ENCODE results near the gene TRMO.
A peak's percentile ranks its signal among the peaks of the same experiment; 100 is the strongest.
"Not testable (repeated sequence)": the region's sequence is repeated elsewhere in the genome, so short reads cannot be mapped to it uniquely, and the experiment has no call there.

TRMO gene

GRCh38 chr9:97959585-97959984 lies 37.3 kb upstream of the TRMO start:
- Histone ChIP-seq H3K27ac (no peak overlapping the region), H3K36me3 (ENCODE audit: control insufficient read depth, insufficient read depth, low read length) (no peaks in the 10 kb centered on the region), H3K9ac (no peak overlapping the region), H3K27me3 (ENCODE audit: control insufficient read depth, insufficient read depth, low read length) (no peaks in the 10 kb centered on the region), H3K9me3 (ENCODE audit: control insufficient read depth, low read length) (no peaks in the 10 kb centered on the region), H3K4me1 (no peaks in the 10 kb centered on the region), H2AFZ (no peak overlapping the region), H3K79me2 (no peaks in the 10 kb centered on the region), H3K4me2 (ENCODE audit: low read length) (no peak overlapping the region), H3K4me3 (ENCODE audit: low read depth, low read length) (no peak overlapping the region)
- TF ChIP-seq, protein P1, sequence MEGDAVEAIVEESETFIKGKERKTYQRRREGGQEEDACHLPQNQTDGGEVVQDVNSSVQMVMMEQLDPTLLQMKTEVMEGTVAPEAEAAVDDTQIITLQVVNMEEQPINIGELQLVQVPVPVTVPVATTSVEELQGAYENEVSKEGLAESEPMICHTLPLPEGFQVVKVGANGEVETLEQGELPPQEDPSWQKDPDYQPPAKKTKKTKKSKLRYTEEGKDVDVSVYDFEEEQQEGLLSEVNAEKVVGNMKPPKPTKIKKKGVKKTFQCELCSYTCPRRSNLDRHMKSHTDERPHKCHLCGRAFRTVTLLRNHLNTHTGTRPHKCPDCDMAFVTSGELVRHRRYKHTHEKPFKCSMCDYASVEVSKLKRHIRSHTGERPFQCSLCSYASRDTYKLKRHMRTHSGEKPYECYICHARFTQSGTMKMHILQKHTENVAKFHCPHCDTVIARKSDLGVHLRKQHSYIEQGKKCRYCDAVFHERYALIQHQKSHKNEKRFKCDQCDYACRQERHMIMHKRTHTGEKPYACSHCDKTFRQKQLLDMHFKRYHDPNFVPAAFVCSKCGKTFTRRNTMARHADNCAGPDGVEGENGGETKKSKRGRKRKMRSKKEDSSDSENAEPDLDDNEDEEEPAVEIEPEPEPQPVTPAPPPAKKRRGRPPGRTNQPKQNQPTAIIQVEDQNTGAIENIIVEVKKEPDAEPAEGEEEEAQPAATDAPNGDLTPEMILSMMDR (IDR thresholded peaks at IDR 0.05), result no peak

GRCh38 chr9:97958812-97959511 lies 36.7 kb upstream of the TRMO start:
- no peaks in the 10 kb centered on the region for H3K79me2 ChIP-seq
- H2AFZ ChIP-seq, result no peak overlapping the region
- H3K36me3 ChIP-seq (ENCODE audit: control insufficient read depth, insufficient read depth, low read length), result no peaks in the 10 kb centered on the region
- TF ChIP-seq, protein P1 (IDR thresholded peaks at IDR 0.05), result no peak
- no peak overlapping the region for H3K4me2 ChIP-seq (ENCODE audit: low read length)
- H3K4me3 ChIP-seq (ENCODE audit: low read depth, low read length), result no peak overlapping the region
- no peak overlapping the region for H3K9ac ChIP-seq
- no peaks in the 10 kb centered on the region for H3K27me3 ChIP-seq (ENCODE audit: control insufficient read depth, insufficient read depth, low read length)
- no peak overlapping the region for H3K27ac ChIP-seq
- H3K9me3 ChIP-seq (ENCODE audit: control insufficient read depth, low read length), result no peaks in the 10 kb centered on the region
- no peaks in the 10 kb centered on the region for H3K4me1 ChIP-seq

DNA sequence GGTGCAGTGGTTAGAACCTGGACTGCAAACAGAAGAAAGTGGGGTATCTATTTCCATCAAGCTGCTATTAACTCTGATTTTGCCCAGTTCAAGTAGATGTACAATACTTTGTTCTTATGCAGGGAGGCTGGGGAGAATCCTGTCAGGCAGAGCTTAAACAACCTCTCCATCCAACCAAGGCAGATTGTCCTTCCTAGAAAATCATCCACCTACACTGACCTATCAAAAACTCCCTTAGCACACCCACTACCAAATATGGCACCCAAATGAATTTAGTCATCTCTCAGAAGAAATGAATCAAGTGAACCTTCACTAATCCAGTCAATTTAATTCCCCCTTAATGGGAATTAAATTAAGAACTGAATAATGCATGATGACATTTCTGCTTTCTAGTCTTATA lies 34.0 kb upstream of the TRMO start:
- Histone ChIP-seq H3K4me3 (ENCODE audit: low read depth, low read length) (no peak overlapping the region), H3K9ac (no peak overlapping the region), H2AFZ (no peak overlapping the region), H3K4me2 (ENCODE audit: low read length) (no peak overlapping the region), H3K27ac (no peak overlapping the region), H3K79me2 (no peaks in the 10 kb centered on the region), H3K9me3 (ENCODE audit: control insufficient read depth, low read length) (no peaks in the 10 kb centered on the region), H3K27me3 (ENCODE audit: control insufficient read depth, insufficient read depth, low read length) (no peaks in the 10 kb centered on the region), H3K36me3 (ENCODE audit: control insufficient read depth, insufficient read depth, low read length) (no peaks in the 10 kb centered on the region), H3K4me1 (no peaks in the 10 kb centered on the region)
- TF ChIP-seq, protein P1 (IDR thresholded peaks at IDR 0.05), result no peak

DNA sequence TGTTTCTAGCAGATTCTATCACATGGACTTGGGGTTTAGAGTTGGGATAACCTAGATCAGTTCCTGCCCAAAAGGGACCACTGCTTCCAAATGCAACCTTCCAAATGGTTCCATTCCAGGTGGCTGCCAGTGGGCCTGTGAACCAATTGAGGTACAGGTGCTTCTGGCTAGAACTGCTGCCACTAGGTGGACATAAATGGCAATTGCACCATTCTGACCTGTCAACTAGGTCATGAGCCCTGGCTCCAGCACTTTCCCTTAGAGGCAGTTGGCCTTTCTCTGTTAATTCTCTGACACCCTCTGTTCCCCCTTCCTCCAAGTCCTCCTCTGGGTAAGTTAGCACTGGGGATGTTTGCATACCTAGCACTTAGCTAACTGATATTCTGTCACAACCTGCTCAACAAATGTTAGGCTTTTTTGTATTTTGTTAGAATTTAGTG lies 32.3 kb upstream of the TRMO start:
- Histone ChIP-seq H3K27ac (no peak overlapping the region), H3K27me3 (ENCODE audit: control insufficient read depth, insufficient read depth, low read length) (no peaks in the 10 kb centered on the region), H3K36me3 (ENCODE audit: control insufficient read depth, insufficient read depth, low read length) (no peaks in the 10 kb centered on the region), H2AFZ (no peak overlapping the region), H3K79me2 (no peaks in the 10 kb centered on the region), H3K4me3 (ENCODE audit: low read depth, low read length) (no peak overlapping the region), H3K4me2 (ENCODE audit: low read length) (no peak overlapping the region), H3K9ac (no peak overlapping the region), H3K4me1 (no peaks in the 10 kb centered on the region), H3K9me3 (ENCODE audit: control insufficient read depth, low read length) (no peaks in the 10 kb centered on the region)
- TF ChIP-seq, protein P1 (IDR thresholded peaks at IDR 0.05), result peak; percentile 45

DNA sequence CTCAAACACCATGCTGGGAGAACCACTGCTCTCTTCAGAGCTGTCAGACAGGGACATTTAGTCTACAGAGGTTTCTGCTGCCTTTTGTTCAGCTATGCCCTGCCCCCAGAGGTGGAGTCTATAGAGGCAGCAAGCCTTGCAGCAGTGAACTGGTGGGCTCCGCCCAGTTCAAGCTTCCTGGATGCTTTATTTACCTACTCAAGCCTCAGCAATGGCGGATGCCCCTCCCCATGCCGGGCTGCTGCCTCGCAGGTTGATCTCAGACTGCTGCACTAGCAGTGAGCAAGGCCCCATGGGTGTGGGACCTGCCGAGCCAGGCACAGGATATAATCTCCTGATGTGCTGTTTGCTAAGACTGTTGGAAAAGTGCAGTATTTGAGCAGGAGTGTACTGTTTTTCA lies 28.6 kb upstream of the TRMO start:
- H3K4me2 ChIP-seq (ENCODE audit: low read length); H3K9ac ChIP-seq: not testable (repeated sequence)

GRCh38 chr9:97947094-97947493 lies 24.8 kb upstream of the TRMO start:
- not testable (repeated sequence) for H3K4me3 ChIP-seq (ENCODE audit: low read depth, low read length); H3K4me1 ChIP-seq; H3K36me3 ChIP-seq (ENCODE audit: control insufficient read depth, insufficient read depth, low read length); H3K9ac ChIP-seq; H3K27ac ChIP-seq; H3K4me2 ChIP-seq (ENCODE audit: low read length); H3K9me3 ChIP-seq (ENCODE audit: control insufficient read depth, low read length); H3K79me2 ChIP-seq; H3K27me3 ChIP-seq (ENCODE audit: control insufficient read depth, insufficient read depth, low read length); H2AFZ ChIP-seq

More for the DNA sequence above, 28.6 kb upstream of the TRMO start:
- H3K79me2 ChIP-seq; H3K4me1 ChIP-seq; H2AFZ ChIP-seq; H3K36me3 ChIP-seq (ENCODE audit: control insufficient read depth, insufficient read depth, low read length); H3K9me3 ChIP-seq (ENCODE audit: control insufficient read depth, low read length); H3K4me3 ChIP-seq (ENCODE audit: low read depth, low read length); H3K27ac ChIP-seq; H3K27me3 ChIP-seq (ENCODE audit: control insufficient read depth, insufficient read depth, low read length): not testable (repeated sequence)

GRCh38 chr9:97945470-97945869 lies 23.2 kb upstream of the TRMO start:
- H2AFZ ChIP-seq; H3K4me3 ChIP-seq (ENCODE audit: low read depth, low read length); H3K79me2 ChIP-seq; H3K4me2 ChIP-seq (ENCODE audit: low read length); H3K27me3 ChIP-seq (ENCODE audit: control insufficient read depth, insufficient read depth, low read length); H3K4me1 ChIP-seq; H3K9me3 ChIP-seq (ENCODE audit: control insufficient read depth, low read length); H3K9ac ChIP-seq; H3K27ac ChIP-seq; H3K36me3 ChIP-seq (ENCODE audit: control insufficient read depth, insufficient read depth, low read length): not testable (repeated sequence)

Measured in parathyroid adenoma (tissue), 2 donors.